ENCODE data around the gene FAM13B. TPM values are rescaled to one million over a fixed set of nuclear protein-coding genes. Genes with fewer than 3 reads are reported as not detected.
"Not testable (repeated sequence)": the region's sequence is repeated elsewhere in the genome, so short reads cannot be mapped to it uniquely, and the experiment has no call there.

FAM13B gene
- total RNA-seq, result 10 to 100 TPM; 28.1 to 34.7 TPM
- long read RNA-seq, full-length matches to known transcripts, result 2 of 12 reads
- long read RNA-seq, partial matches to known transcripts, result 4 of 12 reads
- long read RNA-seq, other reads (novel, unspliced or antisense), result 6 of 12 reads

DNA sequence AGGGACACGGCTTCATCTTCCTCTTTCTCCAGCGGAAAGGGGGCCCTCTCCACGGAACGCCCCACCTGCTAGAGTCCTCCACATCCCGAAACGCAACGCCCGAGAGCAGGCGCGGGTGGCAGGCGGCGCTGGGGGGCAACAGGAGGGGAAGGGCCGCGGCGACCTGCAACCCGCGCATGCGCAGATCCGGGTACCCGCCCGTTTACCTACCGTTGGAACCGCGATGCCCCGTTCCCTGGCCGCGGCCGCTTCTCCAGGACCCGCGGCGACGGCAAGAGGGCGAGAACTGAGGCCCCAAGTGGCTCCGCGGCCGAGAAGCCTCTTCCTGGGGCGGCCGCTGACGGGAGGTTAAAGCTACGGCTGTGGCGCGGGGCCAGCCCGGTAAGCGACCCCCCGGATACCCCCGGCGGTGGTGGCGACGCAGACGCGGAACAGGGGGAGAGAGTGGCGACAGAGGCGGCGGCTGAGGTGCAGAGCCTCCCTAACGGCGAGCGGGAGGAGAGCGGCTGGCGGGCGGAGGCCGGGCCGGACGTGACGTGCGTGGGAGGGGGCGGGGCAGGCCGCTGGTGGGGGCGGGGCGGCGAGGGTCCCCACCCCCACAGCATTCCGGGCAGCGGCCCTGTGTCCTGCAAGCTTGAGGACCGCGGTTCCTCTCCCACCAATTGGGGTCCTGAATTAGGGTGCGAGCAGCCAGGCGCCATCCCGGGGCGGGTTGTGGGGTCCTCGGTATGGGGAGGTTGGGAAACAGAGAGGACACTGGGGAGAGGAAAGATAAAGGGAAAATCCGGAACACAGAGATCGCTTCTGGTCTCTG is at the start of gene FAM13B:
TSS of gene FAM13B (minus strand) at position 508 of the 814 bp plus-strand sequence. CDS start 13,968 bp downstream, outside the sequence.
- intact Hi-C loops (cut with DNase I), result loop anchor here in 1 of 2 donors (10.0 kb wide), 1 partner anchor 102 kb away; the partner anchor contains the start of gene NME5
- DNase-seq (peak; percentile 84), ATAC-seq (peak; percentile 95 to 96)

DNA sequence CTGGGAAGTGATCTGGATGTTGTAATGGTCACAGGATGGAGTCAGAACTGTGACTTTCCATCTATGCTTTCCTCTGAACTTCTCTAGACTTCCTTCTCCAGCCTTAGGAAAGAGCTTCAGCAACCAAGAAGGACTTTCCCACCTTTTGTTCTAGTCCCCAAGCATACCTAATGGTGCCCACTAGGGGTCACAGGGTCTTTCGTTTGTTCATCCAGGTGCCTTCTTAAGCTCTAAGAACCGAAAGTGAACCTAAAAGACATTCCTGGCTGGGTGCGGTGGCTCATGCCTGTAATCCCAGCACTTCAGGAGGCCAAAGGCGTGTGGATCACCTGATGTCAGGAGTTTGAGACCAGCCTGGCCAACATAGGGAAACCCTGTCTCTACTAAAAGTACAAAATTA is 49.2 kb upstream of the FAM13B start:
- DNase-seq (no peak), ATAC-seq (no peak)
- intact Hi-C loops (cut with DNase I), result loop anchor here in 1 of 2 donors (5.0 kb wide), 1 partner anchor 50 kb away; no protein-coding TSS in a partner anchor

DNA sequence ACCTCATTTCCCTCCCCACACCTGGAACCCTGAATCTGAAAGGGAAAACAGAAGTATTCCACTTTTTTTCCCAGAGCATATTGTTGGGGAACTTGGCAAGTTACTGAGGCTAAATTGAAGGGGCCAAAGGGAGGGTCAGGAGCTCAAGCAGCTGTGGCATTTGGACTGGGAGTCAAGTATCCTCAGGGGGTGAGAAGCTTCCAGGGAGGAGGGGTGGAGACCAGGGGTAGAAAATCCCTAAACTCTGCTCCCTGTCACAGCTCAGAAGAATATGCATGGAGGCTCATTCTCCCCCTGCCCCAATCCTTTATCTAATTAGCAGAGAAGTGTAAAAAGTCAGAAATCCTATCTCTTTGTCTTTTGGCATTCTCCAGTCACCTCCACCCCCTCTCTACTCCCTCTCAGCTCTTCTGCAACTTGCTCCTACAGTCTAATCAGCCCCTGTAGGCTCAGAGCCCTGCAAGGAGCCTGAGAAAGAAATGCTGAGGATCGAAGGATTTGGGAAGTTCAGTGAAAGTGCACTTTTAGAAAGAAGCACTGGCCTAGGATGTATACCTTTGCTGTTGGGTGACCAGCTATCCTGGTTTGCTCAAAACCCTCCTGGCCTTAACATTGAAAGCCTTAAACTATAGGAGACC is 45.2 kb upstream of the FAM13B start:
- DNase-seq (no peak), ATAC-seq (no peak)
- intact Hi-C loops (cut with DNase I), result no loop called here

DNA sequence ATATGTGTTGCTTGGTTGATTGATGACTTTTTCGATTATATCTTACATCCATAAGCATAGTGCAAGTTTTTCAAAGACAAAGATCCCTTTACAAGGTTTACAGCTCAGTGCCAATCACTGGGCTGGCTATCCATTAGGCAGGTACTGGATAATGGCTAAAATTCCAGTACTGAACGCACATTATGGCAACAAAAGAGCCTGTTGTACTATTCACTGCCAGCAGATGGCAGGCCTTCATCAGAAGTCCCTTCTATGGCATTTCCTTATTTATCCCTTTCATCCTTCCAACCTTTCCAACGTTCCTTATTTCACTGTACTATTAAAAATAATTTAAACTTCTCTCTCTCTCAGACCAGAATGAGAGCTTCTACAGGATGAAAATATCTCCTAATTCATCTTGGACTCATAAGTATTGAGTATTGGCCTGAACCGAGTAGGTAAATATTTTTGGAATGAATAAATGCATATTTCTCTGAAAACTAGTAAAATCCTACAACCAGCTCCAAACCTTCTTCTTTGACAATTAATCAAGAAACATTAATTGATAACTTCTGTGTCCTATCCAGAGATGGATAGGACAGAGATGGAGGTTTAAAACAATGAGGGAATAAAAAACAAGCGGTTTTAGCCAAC is 44.3 kb upstream of the FAM13B start:
- intact Hi-C loops (cut with DNase I), result loop anchor here in 1 of 2 donors (2.0 kb wide), 1 partner anchor 56 kb away; no protein-coding TSS in a partner anchor
- peak; percentile 61 to 68 for ATAC-seq

DNA sequence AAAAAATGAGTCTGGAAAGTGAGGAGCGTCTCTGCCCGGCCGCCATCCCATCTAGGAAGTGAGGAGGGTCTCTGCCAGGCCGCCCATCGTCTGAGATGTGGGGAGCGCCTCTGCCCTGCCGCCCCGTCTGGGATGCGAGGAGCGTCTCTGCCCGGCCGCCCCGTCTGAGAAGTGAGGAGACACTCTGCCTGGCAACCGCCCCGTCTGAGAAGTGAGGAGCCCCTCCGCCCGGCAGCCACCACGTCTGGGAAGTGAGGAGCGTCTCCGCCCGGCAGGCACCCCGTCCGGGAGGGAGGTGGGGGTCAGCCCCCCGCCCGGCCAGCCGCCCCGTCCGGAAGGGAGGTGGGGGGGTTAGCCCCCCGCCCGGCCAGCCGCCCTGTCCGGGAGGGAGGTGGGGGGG is 37.1 kb upstream of the FAM13B start:
- DNase-seq; ATAC-seq; intact Hi-C loops (cut with DNase I): not testable (repeated sequence)

More for the DNA sequence above, 44.3 kb upstream of the FAM13B start:
- DNase-seq, result peak; percentile 68

DNA sequence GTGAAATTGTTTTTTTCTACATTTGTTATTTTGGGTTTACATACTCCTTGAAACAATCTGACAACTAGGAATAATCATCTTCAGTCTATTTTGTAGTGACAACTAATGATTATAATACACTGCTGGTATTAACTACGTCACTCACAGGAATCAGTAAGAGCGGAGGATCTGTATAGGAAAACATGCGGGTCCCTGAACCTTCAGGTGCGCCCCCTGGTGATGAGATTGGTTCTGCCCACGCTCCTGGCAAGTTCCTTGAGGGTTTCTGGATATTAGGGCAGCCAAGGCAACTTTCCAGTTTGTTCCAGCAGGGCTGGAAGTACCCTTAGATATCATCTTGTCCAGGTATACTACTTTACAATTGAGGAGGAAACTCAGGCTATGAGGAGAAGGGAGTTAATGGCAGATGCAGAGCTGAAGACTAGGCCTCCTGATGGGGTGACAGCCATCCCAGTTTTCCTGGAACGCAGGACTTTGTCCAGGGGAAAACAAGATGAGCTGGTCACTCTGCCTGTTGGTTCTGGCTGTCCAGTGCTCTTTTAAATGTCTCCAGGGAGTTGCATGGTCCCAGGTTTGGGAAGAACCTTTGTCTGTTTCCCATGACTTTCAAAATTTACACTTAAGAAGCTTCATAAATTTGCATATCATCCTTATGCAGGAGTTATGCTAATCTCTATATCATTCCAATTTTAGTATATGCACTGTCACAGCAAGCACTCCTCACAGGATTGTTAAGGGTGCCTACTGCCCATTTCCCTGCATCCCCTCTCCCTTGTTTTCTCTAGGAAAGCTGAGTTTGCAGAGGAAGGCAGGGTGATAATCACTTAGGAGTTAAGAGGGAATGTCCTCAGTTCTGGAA is 36.1 kb upstream of the FAM13B start:
- intact Hi-C loops (cut with DNase I), result loop anchor here in 1 of 2 donors (1.0 kb wide), 1 partner anchor 33 kb away; no protein-coding TSS in a partner anchor
- DNase-seq, result peak; percentile 81
- peak; percentile 87 to 90 for ATAC-seq

DNA sequence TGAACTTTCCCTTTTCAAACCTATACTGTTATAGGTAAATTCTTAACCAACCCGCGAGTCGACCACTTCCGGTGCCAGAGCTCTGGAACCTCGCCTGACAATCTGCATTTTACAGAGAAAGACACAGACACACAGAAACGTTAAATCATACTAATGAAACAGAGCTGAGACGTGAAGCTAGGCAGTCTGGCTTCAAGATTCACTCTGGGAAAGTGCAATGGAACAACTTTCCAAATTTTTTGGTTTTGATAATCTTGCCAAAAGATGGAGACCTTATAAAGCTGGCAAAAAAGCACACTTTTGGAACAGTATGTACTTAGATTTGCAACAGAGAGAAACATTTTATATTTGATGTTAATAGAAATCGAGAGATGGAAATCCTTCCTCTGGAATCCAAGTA is 35.1 kb upstream of the FAM13B start:
- intact Hi-C loops (cut with DNase I), result loop anchor here in 1 of 2 donors (1.0 kb wide), 1 partner anchor 32 kb away; no protein-coding TSS in a partner anchor
- ATAC-seq (no peak), DNase-seq (no peak)

DNA sequence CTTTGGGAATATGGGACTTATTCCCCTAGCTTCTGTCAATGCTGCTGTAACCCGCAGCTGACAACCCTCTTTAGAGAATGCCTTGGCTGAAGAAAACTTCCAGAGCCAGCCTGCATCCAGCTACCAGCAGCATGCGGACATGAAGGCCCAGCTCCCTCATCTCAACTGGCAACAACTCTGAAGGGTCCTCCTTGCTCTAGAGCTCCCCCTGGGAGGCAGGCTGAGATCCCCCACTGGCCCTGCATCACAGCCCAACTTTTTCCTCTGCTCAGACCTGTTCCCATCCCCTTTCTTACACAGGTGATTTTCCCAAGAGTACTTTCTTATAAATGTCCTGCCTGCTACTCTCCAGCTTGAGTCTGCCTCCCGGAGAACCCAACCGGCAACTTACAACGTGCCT is 32.2 kb upstream of the FAM13B start:
- no peak for ATAC-seq
- no peak for DNase-seq
- intact Hi-C loops (cut with DNase I), result no loop called here

DNA sequence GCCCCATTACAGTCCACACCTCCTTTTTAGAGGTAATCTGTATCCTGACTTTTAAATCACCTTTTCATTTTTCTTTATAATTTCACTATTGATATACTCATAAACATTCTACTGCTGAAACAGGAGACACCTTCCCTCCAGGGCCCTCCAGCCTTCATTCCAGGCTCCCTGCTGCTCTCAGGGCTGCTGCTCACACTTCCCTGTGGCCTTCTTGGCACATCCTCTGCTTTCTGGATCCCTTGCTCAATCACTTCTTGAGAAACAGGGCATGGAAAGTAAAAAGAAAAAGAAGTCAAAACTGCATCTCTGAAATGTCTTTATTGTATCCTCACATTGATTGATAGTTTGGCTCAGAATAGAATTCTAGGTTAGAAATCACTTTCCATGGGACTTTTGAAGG is 31.6 kb upstream of the FAM13B start:
- peak in 1 of 2 donors; percentile 56 for ATAC-seq
- DNase-seq, result no peak
- intact Hi-C loops (cut with DNase I), result no loop called here

DNA sequence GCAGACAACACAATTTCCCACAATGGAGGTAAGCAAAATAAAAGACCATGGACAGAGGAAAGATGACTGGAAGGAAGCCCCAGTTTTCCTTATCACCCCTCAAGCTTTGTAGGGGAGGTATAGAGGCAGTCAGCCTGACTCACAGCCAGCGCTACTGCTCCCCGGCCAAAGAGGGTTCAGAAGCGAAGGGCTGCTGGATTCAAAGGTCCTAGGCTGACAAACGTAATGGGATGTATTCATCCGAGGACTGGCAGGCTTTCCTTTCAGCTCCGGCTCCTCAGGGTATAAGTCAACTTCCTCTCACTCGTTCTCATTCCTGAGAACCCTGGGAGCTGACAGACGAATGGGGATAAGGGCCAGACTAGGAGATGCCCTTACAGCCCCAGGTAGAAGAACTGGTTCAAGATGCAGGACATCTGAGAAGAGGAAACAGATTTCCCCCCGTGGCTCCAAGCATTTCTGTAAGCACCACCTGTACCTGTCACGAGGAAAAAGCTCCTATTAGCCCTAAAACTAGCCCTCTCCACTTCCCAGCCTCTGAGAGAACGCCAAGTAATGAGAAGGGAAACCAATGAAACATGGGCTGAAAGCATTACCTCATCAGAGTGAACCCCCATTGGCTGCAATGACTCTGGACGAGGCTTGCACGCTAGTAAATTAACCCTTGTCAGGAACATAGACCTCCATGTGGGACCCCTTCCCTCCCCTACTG is 22.1 kb upstream of the FAM13B start:
- DNase-seq, result no peak
- intact Hi-C loops (cut with DNase I), result no loop called here
- peak; percentile 59 to 64 for ATAC-seq

DNA sequence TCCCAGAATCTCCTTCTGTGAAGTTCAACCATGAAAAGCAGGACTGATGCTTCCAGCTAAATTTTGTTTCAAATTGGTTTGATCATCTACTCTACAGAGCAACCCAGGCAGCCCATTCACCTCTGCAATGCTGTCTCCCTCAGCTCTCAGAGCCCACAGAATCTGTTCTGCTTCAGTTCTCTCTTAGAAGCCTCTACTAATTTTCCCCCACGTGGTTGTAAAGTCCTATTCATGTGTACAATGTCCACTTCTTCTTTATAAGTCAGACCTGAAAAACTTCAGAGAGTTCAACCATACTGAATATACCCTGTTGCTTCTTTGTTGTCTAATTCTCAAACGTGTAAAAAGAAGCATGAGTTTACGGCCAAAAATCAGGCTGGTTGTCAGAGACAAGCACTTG is 21.3 kb upstream of the FAM13B start:
- ATAC-seq (no peak), DNase-seq (no peak)
- intact Hi-C loops (cut with DNase I), result no loop called here

DNA sequence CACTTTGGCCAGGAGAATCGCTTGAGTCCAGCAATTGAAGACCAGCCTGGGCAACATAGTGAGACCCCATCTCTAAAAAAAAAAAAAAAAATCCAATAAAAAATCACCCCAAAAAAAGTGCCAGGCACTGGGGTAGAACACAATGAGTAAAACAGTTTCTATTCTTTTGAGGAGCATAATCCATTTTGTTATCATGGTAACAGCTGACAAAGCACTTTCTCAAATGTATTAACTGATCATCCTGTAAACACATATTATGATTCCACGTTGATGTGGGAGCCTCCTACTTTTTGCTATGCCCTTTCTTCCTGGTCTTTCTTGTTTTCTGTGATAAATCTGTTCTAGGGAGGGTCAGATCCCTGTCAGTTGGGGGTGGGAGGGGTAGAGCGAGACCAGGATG is 20.7 kb upstream of the FAM13B start:
- DNase-seq (no peak), ATAC-seq (no peak)
- intact Hi-C loops (cut with DNase I), result no loop called here

DNA sequence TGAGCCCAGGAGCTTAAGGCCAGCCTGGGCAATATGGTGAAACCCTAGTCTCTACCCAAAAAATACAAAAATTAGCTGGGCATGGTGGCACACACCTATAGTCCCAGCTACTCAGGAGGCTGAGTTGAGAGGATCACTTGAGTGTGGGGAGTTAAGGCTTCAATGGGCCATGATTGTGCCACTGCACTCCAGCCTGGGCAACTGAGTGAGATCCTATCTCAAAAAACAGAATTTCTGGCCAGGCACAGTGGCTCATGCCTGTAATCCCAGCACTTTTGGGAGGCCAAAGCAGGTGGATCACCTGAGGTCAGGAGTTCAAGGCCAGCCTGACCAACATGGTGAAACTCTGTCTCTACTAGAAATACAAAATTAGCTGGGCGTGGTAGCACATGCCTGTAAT is 19.8 kb upstream of the FAM13B start:
- ATAC-seq; DNase-seq; intact Hi-C loops (cut with DNase I): not testable (repeated sequence)

DNA sequence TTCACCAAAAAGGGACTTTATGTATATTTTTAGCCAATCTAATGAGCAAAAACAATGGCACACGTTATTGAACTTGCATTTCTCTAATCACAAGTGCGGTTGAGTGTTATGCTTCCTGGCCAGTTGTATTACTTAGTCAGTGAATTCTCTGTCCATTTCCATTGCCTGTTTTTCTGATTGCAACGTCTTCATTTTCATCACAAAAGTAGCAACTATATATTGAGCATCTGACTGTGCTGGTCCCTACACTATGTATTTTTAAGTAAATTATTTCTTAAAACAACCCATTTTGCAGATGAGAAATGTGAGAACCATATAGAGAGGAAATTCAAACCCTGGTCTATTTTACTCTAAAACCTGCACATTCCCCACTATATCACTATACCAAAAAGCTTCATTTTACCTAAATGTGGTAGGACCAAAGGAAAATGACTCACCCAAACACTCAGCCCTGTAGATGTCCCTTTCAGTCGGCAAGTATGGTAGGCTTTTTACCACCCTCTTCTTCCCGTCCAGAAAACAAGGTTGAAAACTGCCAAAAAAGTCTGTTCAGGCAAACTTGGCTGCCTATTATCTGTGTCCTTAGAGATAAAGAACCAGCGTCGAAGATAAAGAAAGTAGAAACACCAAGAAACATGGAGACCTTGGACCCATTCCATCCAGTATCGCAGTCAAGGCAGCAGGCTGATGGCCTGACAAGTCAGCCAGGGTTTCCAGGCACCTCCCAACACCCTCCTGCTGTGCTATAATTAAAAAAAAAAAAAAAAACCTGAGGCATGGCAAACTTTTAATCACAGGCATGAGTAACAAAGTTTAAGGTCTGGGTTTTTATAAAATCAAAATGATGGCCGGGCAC is 18.8 kb upstream of the FAM13B start:
- peak; percentile 49 for DNase-seq
- peak; percentile 89 to 94 for ATAC-seq
- intact Hi-C loops (cut with DNase I), result no loop called here

DNA sequence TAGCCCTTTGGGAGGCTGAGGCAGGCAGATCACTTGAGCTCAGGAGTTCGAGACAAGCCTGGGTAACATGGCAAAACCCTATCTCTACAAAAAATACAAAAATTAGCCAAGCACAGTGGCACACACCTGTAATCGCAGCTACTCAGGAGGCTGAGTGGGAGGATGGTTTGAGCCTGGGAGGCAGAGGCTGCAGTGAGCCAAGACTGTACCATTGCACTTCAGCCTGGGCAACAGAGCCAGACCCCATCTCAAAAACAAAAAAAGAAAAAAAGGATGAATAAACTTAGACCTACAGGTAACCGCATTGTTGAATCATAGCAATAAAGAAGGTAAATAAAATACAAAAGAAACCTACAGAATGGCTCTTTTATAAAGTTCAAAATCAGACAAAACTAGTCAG is 12.4 kb upstream of the FAM13B start:
- DNase-seq; intact Hi-C loops (cut with DNase I); ATAC-seq: not testable (repeated sequence)

DNA sequence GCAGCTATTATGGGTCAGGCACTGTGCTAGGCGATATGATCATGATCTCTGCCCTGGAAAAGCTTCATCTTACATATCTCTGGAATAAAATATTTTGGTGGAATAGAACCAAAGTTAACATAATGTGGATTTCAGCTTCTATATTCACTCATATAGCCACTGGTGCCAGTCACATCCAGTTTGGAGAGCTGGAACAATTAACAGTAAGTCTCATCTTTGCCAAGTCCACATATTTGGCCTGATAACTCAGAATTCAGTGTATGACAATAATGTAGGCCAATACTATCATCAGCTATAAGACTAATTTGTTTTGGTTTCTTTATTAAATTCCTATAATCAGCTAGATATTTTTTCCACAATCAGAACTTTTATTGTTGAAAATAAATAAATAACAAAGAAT is 5.9 kb upstream of the FAM13B start:
- no peak for DNase-seq
- intact Hi-C loops (cut with DNase I), result loop anchor here in 1 of 2 donors (10.0 kb wide), 1 partner anchor 96 kb away; the partner anchor contains the start of gene NME5
- no peak for ATAC-seq

Measured in left cardiac atrium (tissue), 4 donors.